Stimulated activated naive CD4-positive, alpha-beta T cell treated with Interleukin-2 at 50 U/mL for 16 hours (primary cell): ENCODE results near the gene NF2.

Experiments
- DNase-seq: peaks from one replicate; lab custom pipeline; 2025; lab: John Stamatoyannopoulos, UW

NF2 gene

DNA sequence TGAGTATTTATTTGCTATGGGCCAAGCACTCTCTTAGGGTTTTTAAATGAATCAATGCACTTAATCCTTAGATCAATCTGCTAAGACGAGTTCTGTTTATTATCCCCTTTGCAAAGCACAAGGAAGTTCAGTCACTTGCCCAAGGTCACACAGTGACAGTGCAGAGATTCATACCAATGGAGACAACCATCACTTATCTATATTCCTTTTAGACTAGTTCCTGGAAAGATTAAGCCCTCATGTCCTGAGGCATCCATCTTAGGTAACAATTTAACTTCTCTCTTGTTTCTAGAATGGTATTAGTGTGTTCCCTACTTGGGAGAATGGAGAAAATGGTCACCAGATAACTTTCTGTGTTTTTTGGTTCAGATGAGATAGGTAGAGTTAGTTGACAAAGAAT is 28.3 kb downstream of the NF2 start:
- DNase-seq = no peak

DNA sequence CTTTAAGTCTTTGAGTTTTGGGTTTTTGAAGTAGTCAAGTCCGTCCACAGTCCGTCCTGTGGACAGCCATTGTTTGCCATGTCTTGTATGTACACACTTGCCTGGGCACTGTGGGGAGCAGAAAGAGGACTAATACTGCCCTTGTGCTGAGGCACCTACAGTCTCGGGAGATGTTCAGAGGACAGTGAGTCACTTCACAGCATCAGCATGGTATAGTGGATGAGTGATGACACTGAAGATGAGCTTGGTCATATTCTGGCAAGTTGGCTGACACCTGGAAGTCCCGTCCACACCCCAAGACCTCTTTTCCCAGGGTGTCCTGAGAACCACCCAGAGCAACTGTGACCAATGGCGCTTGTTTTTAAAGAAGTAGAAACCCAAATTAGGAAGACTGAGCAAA is 29.2 kb downstream of the NF2 start:
- no peak for DNase-seq

DNA sequence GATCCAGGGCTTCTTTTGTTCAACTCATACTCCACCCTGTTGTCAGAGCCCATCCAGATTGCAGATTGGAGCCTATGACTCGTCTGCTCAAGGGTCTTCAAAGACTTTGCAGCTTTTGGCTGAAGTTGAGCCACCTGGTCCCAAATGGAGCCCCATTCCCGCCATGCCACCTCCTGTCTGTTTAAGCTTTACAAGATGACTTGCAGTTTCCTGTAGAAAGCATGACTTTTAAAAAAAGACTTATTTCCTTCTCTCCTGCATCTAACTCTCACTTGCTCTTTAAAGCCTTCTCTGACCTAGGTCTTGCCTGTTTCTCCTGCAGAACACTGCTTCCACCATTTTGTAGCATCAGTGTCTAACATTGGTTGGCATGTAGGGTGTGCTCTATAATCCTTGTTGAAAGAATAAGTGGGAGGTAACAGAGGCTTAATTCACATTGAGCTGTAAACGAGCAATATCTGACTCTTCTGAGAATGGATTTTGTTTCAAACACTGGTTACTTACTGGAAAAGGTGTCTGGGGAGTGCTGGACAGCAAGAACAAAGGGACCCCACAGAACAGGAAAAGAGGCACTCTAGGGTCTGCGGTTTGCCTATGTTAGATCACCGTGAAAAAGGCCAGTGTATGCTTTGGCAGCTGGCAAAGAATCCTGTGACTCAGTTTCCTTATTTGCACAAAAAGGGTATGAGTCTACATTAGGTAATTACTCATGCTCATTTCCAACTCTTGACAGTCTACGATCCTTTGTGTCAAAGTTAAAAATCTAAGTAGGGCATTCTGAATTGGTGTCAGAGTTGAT is 30.3 kb downstream of the NF2 start:
- DNase-seq = no peak

DNA sequence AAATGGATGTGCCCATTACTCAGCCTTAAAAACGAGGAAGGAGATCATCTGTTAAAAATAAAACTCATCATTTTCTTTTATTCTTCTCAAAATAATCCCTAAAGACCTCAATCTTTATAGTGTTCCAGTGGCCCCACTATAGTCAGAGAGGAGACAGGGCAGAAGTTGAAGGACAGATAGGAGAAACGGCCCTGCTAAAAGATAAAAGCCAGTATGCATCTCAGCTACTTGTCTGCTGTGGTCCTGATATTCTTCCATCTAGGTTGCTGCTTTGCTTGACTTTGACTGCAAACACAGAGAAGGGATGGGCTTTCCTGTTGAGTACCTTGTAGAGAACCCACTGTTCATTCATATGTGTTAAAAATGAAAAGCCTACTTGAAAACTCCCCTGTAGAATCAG is 31.4 kb downstream of the NF2 start:
- no peak for DNase-seq

DNA sequence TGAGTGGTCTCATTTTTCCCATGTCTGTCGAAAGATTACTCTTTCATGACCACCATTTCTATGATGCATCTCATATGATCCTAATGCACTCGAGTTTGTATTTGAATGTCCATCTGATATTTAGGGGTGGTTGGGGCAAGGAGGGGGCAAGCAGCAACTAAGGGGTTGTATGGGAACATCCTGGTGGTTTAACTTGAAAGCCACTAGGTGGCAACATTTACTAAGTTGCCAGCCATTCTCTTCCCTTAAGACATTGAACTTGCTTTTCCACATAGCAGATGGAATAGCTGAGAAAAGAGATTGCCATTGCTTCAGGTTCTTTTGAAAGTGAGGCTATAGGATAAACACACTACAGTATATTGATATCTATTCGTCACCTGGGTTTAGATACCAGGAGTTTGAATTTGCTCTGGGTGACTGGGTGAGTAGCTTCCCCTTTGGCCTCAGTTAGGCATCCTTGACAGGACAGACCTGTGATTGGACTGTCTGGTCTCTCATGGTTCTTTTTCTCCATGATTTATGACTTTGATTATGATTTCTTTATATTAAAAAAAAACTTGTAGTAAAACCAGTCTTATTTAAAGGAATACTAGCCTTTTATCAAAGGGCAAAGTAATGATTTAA is 32.4 kb downstream of the NF2 start:
- no peak for DNase-seq

DNA sequence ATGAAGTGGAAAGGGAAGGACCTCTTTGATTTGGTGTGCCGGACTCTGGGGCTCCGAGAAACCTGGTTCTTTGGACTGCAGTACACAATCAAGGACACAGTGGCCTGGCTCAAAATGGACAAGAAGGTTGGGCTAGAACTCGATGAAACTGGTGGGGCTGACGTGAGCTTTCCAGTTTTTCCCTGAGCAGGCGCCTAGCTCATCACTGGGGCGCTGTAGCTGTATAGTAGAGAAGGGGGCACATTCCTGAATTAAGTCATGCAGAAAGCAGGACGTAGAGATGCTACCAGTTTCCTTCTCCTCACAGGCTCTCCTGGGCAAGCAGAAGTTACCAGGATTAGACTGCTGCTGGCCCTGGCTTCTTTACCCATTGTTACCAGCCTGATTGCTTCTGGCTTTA is 33.3 kb downstream of the NF2 start:
- no peak for DNase-seq

DNA sequence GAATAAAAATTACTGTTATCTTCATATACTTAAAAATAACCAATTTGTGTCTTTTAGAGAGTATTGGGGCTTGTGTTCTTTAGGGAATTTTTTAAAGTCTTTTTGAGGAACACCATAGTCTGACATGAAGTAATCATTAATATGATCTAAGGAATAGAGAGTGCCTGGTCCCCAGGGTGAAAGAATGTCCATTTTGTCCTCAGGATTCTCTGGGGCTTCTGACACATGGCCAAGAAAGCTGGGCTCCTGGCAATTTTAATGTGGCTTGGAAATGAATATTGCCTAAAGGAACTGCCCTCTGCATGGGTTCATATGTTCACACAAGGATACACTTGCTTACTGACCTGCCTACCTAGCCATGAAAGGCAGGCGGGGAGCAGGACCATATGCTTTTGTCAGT is 33.7 kb downstream of the NF2 start:
- no peak for DNase-seq

DNA sequence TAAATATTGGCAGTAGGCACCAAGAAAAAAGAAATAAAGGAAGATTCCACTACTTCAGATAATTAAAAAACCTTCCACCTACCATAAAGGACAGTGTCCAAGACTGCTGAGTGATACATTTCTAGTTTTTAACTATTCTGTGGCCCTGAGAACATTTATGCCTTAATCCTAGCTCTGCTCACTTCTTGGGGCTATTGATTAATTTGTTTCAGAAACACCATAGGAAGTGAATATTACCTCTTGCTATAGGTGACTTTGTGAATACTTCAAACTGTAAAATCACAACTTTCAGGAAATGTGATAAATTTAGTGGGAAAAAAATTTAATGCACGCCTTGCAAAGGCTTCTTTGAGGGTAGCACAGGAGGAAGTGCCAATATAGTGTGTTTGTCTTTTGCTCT is 35.2 kb downstream of the NF2 start:
- no peak for DNase-seq

DNA sequence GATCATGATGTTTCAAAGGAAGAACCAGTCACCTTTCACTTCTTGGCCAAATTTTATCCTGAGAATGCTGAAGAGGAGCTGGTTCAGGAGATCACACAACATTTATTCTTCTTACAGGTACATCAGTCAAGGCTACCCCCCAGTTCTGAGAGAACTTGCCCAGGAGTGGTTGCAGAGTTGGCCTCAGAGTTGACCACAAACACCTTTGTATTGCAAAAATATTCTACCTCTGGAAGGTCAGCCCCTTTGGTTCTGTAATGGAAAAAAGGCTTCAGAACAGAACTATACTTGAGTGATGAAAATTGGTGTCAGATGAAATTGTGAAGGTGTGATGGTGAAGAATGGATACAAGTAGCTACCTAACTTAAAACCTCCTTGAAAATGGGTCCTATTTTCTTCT is 35.7 kb downstream of the NF2 start:
- no peak for DNase-seq

DNA sequence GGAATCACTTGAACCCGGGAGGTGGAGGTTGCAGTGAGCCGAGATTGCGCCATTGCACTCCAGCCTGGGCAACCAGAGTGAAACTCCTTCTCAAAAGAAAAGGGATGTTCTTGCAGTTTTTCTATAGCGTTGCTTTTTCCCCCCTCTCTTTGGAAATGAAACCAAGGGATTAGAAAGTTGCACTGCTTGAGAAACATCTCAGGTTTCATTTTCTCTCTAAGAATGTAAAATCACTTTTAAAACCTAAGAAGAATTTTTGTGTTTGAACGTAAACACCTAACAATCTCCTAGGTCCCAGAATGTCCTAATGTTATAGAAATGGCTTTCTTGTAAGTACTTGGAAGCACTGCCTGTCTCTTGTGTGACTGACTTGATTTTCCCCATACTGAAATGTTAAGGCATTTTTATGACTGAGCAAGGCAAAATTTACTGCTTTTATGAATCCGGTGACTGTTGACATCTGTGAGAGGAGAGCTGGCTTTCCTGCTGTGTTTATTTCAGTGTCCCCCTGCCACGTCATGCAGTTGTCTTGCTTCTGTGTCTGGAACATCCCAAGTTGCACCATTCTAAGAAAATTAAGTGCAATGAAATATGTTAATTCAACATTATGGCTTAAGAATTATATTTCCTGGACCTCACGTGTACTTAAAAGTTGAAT is 37.7 kb downstream of the NF2 start:
- no peak for DNase-seq

DNA sequence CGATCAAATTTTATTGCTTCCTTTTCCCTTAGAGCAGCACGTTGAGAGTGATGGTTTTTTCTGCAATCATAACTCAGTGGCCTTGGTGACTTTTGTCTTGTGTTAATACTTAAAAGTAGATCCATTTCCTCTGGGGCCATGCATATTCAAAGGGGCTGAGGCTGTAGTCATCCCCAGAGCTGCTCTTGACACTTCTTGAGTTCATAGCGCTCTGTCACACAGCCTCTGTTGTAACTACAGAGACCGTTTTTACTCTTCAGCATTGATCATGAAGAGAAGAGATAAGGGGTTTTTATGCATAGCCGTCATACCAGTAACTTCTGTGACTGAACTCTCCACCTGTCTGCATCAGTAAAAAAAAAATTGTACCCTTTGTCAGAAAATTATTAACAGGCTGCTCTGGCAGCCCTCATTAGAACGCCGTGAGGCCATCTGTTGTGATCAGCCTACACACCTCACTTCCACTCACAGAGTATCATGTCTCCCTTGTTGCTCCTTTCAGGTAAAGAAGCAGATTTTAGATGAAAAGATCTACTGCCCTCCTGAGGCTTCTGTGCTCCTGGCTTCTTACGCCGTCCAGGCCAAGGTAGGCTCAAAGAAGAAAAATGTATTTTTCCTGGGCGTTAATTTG is 38.4 kb downstream of the NF2 start:
- no peak for DNase-seq

DNA sequence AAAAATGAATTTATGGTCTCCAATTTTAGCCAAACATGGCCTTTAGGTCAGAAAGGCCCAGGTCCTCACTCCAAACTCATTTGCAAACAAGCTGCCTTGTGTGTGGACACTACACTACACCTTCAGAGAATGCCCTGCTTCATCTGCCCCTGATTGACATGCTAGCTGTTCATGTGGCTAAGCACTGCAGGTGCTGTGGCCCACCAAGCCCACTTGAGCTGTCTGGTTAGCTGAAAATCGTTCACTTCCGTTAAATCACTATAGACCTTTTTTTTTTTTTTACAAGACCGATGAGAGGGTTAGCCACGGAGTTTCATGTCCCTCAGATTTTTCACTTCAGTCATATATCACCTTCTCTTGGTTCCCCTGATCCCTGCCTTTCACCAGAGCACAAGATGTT is 39.3 kb downstream of the NF2 start:
- DNase-seq = no peak

DNA sequence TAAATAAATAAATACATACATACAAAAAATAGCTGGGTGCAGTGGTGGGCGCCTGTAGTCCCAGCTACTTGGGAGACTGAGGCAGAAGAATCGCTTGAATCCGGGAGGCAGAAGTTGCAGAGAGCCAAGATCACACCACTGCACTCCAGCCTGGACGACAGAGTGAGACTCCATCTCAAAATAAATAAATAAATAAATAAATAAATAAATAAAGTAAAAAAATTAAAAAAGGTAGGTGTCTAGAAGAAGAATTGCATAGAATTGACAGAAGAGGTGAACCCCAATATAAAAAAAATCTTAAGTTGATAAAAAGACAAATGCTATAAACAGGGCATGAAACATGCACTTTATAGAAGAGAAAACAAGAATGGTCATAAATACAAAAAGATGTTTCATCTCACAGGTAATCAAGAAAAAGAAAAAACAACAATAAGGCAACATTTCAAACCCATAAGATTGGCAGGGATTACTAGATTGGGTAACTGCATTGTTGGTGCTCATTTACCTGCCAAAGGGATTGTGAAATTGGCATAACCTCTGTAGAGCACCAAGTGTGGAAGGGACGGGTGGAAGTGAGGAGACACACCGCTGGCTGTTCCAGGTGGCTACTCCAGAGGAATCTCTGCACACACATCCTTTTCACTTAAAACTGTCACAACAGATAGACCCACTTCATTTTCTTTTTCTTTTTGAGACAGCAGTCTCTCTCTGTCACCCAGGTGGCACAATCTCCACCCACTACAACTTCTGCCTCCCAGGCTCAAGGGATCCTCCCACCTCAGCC is 44.7 kb downstream of the NF2 start:
- DNase-seq = no peak

DNA sequence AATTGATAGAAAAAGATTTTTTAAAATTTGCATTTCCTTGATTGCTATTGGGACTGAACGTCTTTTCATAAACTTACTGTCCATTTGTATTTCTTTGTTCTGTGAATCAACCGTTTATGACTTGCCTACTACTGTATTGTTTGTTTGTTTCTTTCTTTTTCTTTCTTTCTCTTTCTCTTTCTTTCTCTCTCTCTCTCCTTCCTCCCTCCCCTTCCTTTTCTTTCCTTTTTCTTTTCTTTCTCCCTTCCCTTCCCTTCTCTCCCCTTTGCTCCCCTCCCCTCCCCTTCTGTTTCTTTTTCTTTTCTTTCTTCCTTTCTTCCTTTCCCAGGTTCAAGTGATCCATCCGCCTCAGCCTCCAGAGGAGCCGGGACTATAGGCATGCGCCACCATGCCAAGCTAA is 46.9 kb downstream of the NF2 start:
- no peak for DNase-seq

DNA sequence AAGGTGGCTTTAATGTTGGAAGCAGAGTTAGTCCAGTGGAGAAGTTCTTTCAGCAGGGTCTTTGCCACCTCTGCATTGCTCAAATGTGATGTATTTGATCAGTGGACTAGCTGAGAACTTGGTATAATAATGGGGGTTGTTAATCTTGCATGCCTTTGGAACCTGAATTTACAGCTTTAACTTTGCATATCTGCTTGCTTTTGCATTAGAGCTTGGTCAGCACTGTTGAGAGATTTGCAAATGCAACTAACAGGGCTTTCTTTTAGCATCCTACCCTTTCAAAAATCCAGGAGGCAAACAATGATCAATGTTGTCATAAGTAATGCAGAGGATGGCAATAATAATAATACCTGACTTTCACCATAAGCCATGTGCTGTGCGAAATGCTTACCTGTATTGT is 48.2 kb downstream of the NF2 start:
- no peak for DNase-seq

DNA sequence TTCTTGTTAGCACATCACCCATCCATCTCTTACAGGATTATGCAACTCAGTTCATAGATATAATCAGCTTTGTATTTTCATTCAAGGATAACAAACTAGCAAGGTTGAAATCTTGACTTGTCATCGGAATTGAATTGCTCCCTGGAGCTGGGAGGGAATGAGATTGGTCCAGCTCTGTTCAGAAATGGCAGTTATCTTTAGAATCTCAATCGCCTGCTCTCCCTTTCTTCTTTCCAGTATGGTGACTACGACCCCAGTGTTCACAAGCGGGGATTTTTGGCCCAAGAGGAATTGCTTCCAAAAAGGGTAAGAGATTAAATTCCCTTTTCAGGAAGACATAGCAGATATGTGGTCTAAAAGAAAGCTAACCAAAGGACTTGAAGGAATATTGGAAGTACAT is 51.0 kb downstream of the NF2 start:
- no peak for DNase-seq

DNA sequence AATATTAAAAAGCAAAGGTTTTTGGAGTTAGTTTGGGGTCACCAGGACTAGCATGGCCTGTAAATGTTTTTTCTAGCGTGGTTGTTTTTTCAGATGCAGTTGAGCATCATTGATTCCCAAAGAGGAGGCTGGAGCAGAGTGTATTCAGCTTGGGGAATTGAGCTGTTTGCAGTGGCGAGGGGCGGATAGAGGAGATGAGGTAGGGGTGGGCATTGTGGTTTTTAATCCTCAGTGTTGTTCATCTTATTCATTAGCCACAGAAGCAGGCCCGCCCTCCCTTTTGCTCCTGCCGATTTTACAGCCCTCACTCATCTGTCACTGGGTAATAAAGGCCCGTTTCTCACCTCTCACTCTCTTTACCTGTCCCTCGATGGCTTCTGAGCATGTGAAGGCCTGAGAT is 51.4 kb downstream of the NF2 start:
- no peak for DNase-seq

DNA sequence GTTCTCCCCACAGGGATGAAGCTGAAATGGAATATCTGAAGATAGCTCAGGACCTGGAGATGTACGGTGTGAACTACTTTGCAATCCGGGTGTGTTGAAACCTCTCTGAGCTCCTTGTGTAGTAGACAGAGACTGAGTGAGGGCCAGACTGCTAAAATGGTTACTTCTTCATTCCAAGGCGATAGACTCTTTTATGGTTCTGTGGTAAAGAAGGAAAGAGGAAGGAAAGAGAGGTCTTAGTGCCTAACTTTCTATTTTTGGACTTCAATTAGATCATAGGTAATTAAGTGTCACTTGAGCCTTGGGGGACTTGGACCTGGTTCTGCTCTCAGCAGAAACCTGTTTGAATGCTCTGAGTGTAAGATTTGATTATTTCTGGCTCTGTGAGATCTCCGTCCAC is 54.7 kb downstream of the NF2 start:
- DNase-seq = no peak

DNA sequence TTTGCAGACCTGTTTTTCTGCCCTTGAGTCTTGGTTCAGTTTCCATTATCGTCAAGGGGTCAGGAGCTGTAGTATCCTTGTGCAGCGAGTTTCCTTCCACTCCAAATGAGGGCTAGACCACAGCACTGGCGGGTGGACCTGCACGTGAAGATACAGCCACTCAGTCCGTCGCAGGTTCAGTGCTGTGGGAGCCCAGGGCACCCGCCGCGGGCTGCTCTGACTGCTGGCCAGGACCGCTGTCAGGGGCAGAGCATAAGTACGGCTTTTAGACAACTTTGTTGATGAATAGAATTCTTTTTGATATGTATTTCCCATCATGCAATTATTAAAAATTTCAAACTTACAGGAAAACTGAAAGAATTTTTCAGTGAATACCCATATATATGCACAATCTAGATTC is 56.6 kb downstream of the NF2 start:
- no peak for DNase-seq

DNA sequence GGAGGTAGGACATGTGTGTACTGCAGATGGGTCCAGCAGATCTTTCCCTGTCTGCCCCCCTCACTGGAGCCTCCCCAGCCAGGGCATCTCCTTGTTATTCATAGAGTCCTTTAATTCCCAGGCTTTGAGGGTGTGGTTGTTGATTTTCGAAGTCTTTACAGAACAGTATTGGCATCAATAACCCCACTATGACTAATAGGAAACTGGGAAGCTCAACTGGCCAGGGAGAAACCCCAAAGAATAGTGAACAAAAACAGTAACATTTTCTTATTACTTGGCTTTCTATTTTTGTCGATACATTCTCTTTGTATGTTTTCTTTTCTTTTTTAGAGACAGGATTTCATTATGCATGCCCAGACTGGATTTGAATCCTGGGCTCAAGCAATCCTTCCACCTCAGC is 57.9 kb downstream of the NF2 start:
- DNase-seq = no peak

DNA sequence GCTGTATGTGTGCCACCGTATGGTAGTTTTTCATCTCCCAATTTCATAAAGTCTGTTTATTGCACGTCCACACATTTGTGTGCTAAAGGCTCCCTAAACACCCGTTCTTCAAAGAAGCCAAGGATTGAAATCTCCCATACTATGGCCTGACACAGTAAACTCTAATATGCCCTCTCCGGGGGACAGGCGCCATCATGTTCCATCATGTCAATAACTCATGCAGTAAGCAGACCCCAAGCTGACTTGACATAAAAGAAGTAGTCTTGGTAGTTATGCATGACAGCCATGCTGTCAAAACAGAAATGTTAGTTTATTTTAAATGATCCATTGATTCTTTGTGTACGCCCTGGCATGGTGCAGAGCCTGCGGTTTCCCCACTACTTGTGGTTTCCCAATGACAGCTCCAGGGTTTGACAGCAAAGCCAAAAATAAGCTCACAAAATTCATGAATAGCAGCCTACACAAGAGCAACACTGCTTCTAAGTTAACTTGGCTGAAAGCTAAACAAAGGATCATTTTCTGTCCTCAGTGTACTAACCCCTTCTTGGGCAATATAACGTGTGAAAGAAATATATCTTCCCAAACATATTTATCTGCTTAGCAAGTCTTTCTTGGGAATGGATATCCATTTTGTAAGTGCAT is 59.9 kb downstream of the NF2 start:
- no peak for DNase-seq

DNA sequence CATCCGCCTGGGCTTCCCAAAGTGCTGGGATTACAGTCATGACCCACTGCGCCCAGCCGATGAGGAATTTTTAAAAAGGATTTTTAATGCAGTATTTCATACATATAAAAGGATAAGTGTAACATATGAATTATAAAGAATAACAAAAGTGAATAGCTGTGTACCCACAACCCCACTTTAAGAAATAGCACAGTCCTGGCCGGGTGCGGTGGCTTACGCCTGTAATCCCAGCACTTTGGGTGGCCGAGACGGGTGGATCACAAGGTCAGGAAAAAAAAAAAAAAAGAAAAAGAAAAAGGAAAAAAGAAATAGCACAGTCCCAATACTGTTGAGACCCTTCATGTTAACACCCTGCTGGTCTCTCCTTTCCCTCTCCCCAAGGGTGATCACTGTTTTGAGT is 62.1 kb downstream of the NF2 start:
- no peak for DNase-seq
